AG09319 (cell line): ENCODE measurements around the gene CENPP.
"Not testable (repeated sequence)": the region's sequence is repeated elsewhere in the genome, so short reads cannot be mapped to it uniquely, and the experiment has no call there.

ENCODE experiments used
- DNase-seq: peaks from one replicate; pipeline ENCODE4 v3.0.0-alpha.2; 2010; ENCODE audit warnings: low read depth; ENCODE audit errors: extremely low read depth
- TF ChIP-seq, protein P1 (sequence below): IDR thresholded peaks from 2 replicates; pipeline ENCODE4 v1.5.1; 2011; ENCODE audit warnings: low read depth, mild to moderate bottlenecking, inconsistent platforms, low read length, moderate library complexity

Gene CENPP

GRCh38 chr9:92558612-92559374, 233.0 kb downstream of the CENPP start:
- no peak for DNase-seq
- TF ChIP-seq, protein P1, sequence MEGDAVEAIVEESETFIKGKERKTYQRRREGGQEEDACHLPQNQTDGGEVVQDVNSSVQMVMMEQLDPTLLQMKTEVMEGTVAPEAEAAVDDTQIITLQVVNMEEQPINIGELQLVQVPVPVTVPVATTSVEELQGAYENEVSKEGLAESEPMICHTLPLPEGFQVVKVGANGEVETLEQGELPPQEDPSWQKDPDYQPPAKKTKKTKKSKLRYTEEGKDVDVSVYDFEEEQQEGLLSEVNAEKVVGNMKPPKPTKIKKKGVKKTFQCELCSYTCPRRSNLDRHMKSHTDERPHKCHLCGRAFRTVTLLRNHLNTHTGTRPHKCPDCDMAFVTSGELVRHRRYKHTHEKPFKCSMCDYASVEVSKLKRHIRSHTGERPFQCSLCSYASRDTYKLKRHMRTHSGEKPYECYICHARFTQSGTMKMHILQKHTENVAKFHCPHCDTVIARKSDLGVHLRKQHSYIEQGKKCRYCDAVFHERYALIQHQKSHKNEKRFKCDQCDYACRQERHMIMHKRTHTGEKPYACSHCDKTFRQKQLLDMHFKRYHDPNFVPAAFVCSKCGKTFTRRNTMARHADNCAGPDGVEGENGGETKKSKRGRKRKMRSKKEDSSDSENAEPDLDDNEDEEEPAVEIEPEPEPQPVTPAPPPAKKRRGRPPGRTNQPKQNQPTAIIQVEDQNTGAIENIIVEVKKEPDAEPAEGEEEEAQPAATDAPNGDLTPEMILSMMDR = no peak

- TF ChIP-seq, protein P1 = no peak
- DNase-seq = no peak
These were observed 235.9 kb downstream of the CENPP start for GRCh38 chr9:92561374-92562330.

DNA sequence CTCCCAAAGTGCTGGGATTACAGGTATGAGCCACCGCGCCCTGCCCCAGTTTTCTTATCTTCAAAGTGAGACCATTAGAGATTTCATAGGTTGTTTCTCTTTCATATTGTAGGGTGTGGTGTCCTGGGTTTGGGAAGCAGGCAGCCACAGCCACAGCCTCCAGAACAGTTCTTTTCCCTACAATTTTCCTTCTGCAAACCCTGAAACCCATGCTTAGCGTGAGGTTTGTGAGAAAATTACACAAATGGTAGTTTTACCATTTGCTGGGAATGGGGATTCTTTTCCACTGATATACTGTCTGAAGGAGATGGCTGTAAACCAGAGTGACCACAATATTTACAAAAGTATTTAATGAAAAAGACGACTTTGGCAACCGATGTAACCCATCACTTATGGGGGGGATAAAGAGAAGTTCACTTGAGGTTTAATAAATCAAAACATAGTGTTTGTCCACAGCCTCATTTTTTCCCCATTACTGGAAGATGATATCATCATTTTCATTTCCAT, 236.8 kb downstream of the CENPP start:
- peak; percentile 53 for DNase-seq
- TF ChIP-seq, protein P1 = no peak

GRCh38 chr9:92563116-92564100, 237.7 kb downstream of the CENPP start:
- TF ChIP-seq, protein P1 = no peak
- no peak for DNase-seq

- TF ChIP-seq, protein P1 = no peak
These were observed 238.8 kb downstream of the CENPP start for GRCh38 chr9:92564504-92564903.

GRCh38 chr9:92564982-92565381, 239.2 kb downstream of the CENPP start:
- no peak for DNase-seq

More at GRCh38 chr9:92564504-92564903, 238.8 kb downstream of the CENPP start:
- no peak for DNase-seq

GRCh38 chr9:92571871-92572270, 246.1 kb downstream of the CENPP start:
- not testable (repeated sequence) for DNase-seq

More at GRCh38 chr9:92564982-92565381, 239.2 kb downstream of the CENPP start:
- TF ChIP-seq, protein P1 = no peak

GRCh38 chr9:92573612-92574011, 247.9 kb downstream of the CENPP start:
- not testable (repeated sequence) for DNase-seq
